Central memory CD8-positive, alpha-beta T cell (primary cell): ENCODE data around the gene EIF5AL1.

Source experiments
- ATAC-seq: fragments of 150-1000 bp; cut with Tn5 transposase; replicated peaks from 2 replicates; pipeline ENCODE4 v1.10.0; 2022; ENCODE audit warnings: mild to moderate bottlenecking, moderate FRiP score, moderate number of reproducible peaks; ENCODE audit not compliant: poor library complexity, severe bottlenecking; ENCODE audit errors: extremely low read depth
- DNase-seq, 2 donors: peaks; one replicate each; pipeline ENCODE4 v3.0.0; 2021; ENCODE audit warnings: low spot score in 2 of 2
- H3K27ac Mint-ChIP-seq: one replicate; pipeline ENCODE4 v1.8.0; 2022; ENCODE audit warnings: low read depth, mild to moderate bottlenecking, moderate library complexity, mixed read lengths
- H3K27me3 Mint-ChIP-seq: one replicate; pipeline ENCODE4 v1.8.0; 2022; ENCODE audit warnings: mixed read lengths
- H3K36me3 Mint-ChIP-seq: one replicate; pipeline ENCODE4 v1.8.0; 2022; ENCODE audit warnings: mild to moderate bottlenecking, moderate library complexity, mixed read lengths; ENCODE audit not compliant: insufficient read depth
- H3K4me1 Mint-ChIP-seq: one replicate; pipeline ENCODE4 v1.8.0; 2022; ENCODE audit warnings: mixed read lengths
- H3K4me3 Mint-ChIP-seq: one replicate; pipeline ENCODE4 v1.8.0; 2022; ENCODE audit warnings: mild to moderate bottlenecking, moderate library complexity, mixed read lengths
- H3K9me3 Mint-ChIP-seq: one replicate; pipeline ENCODE4 v1.8.0; 2022; ENCODE audit warnings: mixed read lengths

Gene EIF5AL1

GRCh38 chr10:79559726-79560125 lies 47.4 kb downstream of the EIF5AL1 start:
- H3K27ac Mint-ChIP-seq, result no peak overlapping the region
- no peaks in the 10 kb centered on the region for H3K36me3 Mint-ChIP-seq
- H3K4me3 Mint-ChIP-seq, result no peak overlapping the region
- H3K27me3 Mint-ChIP-seq, result peaks cover 19% of the 10 kb centered on the region
- no peaks in the 10 kb centered on the region for H3K9me3 Mint-ChIP-seq
- DNase-seq (no peak), ATAC-seq (no peak)
- H3K4me1 Mint-ChIP-seq, result peaks cover 10% of the 10 kb centered on the region

- no peak within 1 kb of the TSS for H3K4me3 Mint-ChIP-seq
- H3K4me1 Mint-ChIP-seq, result peaks cover 10% of the 10 kb centered on the region
- no peaks in the 10 kb centered on the region for H3K9me3 Mint-ChIP-seq
- peaks cover 19% of the 10 kb centered on the region for H3K27me3 Mint-ChIP-seq
- ATAC-seq (no peak), DNase-seq (no peak)
- no peaks in the 10 kb centered on the region for H3K36me3 Mint-ChIP-seq
- H3K27ac Mint-ChIP-seq, result no peak within 1 kb of the TSS
These were observed 47.9 kb downstream of the EIF5AL1 start, which contains the start of gene SFTPA2 for GRCh38 chr10:79560160-79560709. SFTPA2 (minus strand) TSS chr10:79560407; CDS start chr10:79559483, 924 bp downstream.

- Mint-ChIP-seq H3K4me3 (no peak overlapping the region), H3K27ac (no peak overlapping the region), H3K9me3 (no peaks in the 10 kb centered on the region), H3K36me3 (no peaks in the 10 kb centered on the region), H3K4me1 (peaks cover 10% of the 10 kb centered on the region), H3K27me3 (peaks cover 19% of the 10 kb centered on the region)
- ATAC-seq, result no peak
- DNase-seq, result no peak
These were observed 48.9 kb downstream of the EIF5AL1 start for GRCh38 chr10:79561257-79561656.

- peak in 1 of 2 donors; percentile 32 for DNase-seq
- no peaks in the 10 kb centered on the region for H3K36me3 Mint-ChIP-seq
- H3K27me3 Mint-ChIP-seq, result peaks cover 19% of the 10 kb centered on the region
- peaks cover 10% of the 10 kb centered on the region for H3K4me1 Mint-ChIP-seq
- peak; percentile 63 for ATAC-seq
- H3K4me3 Mint-ChIP-seq, result peak overlapping the region; percentile 31
- no peak overlapping the region for H3K27ac Mint-ChIP-seq
- no peaks in the 10 kb centered on the region for H3K9me3 Mint-ChIP-seq
These were observed 49.9 kb downstream of the EIF5AL1 start for GRCh38 chr10:79562135-79562756.

GRCh38 chr10:79563426-79563825 lies 51.1 kb downstream of the EIF5AL1 start:
- H3K9me3 Mint-ChIP-seq, result no peaks in the 10 kb centered on the region
- H3K36me3 Mint-ChIP-seq, result no peaks in the 10 kb centered on the region
- H3K4me3 Mint-ChIP-seq, result no peak overlapping the region
- H3K4me1 Mint-ChIP-seq, result peaks cover 10% of the 10 kb centered on the region
- ATAC-seq, result no peak
- no peak for DNase-seq
- H3K27ac Mint-ChIP-seq, result no peak overlapping the region
- H3K27me3 Mint-ChIP-seq, result peaks cover 19% of the 10 kb centered on the region
